Neuronal stem cell (in vitro differentiated cells): ENCODE data around the gene CLEC9A.
A peak's percentile ranks its signal among the peaks of the same experiment; 100 is the strongest.

Source experiments
- DNase-seq: peaks from one replicate; pipeline ENCODE4 v3.0.0-alpha.2; 2013; ENCODE audit warnings: low spot score
- H2AFZ ChIP-seq: one replicate; pipeline ENCODE4 v1.6.1; 2013; ENCODE audit warnings: mild to moderate bottlenecking, low read length, inconsistent platforms
- H2AK5ac ChIP-seq: 2 replicates; pipeline ENCODE4 v1.6.1; 2013; ENCODE audit warnings: low read depth, mild to moderate bottlenecking, inconsistent platforms, low read length, moderate library complexity, mixed read lengths
- H2BK120ac ChIP-seq: 2 replicates; pipeline ENCODE4 v1.6.1; 2013; ENCODE audit warnings: low read depth, mild to moderate bottlenecking, inconsistent platforms, low read length, moderate library complexity, mixed read lengths
- H2BK12ac ChIP-seq: one replicate; pipeline ENCODE4 v1.6.1; 2013; ENCODE audit warnings: low read length, inconsistent platforms
- H2BK15ac ChIP-seq: 2 replicates; pipeline ENCODE4 v1.6.1; 2013; ENCODE audit warnings: mild to moderate bottlenecking, low read length, inconsistent platforms, mixed read lengths
- H2BK5ac ChIP-seq: one replicate; pipeline ENCODE4 v1.6.1; 2013; ENCODE audit warnings: inconsistent platforms, mild to moderate bottlenecking, low read length, moderate library complexity
- H3K14ac ChIP-seq: one replicate; pipeline ENCODE4 v1.6.1; 2013; ENCODE audit warnings: low read length, inconsistent platforms
- H3K18ac ChIP-seq: 2 replicates; pipeline ENCODE4 v1.6.1; 2013; ENCODE audit warnings: low read length, inconsistent platforms
- H3K23ac ChIP-seq: 2 replicates; pipeline ENCODE4 v1.6.1; 2013; ENCODE audit warnings: low read depth, mild to moderate bottlenecking, mixed read lengths, low read length, inconsistent platforms; ENCODE audit not compliant: poor library complexity
- H3K27ac ChIP-seq: replicated peaks from 3 replicates; pipeline ENCODE4 v1.5.1; 2013; ENCODE audit warnings: low read length, inconsistent platforms
- H3K27me3 ChIP-seq, 3 experiments: 2 replicates each; pipeline ENCODE4 v1.6.1; 2013; ENCODE audit warnings: low read length in 3 of 3, mild to moderate bottlenecking in 2 of 3, inconsistent platforms in 1 of 3, low read depth in 1 of 3, mixed read lengths in 1 of 3, moderate library complexity in 1 of 3; ENCODE audit not compliant: control insufficient read depth in 3 of 3, insufficient read depth in 3 of 3
- H3K36me3 ChIP-seq, 2 donors: replicated peaks in 1 of 2; 2 replicates each; pipeline ENCODE4 v1.6.1; 2013; ENCODE audit warnings: low read length in 2 of 2; ENCODE audit not compliant: control insufficient read depth in 2 of 2, insufficient read depth in 2 of 2
- H3K4ac ChIP-seq: 2 replicates; pipeline ENCODE4 v1.6.1; 2013; ENCODE audit warnings: inconsistent platforms, mild to moderate bottlenecking, low read length, moderate library complexity
- H3K4me1 ChIP-seq, 2 donors: 1 replicate in 1 of 2; 2 replicates in 1 of 2; pipeline ENCODE4 v1.6.1; 2013; ENCODE audit warnings: low read length in 2 of 2, low read depth in 1 of 2; ENCODE audit not compliant: control insufficient read depth in 2 of 2, insufficient read depth in 1 of 2
- H3K4me2 ChIP-seq: one replicate; pipeline ENCODE4 v1.6.1; 2013; ENCODE audit warnings: mild to moderate bottlenecking, low read length, inconsistent platforms; ENCODE audit not compliant: insufficient read depth, poor library complexity, severe bottlenecking
- H3K4me3 ChIP-seq, 2 donors: 2 replicates each; pipeline ENCODE4 v1.5.1; 2013; ENCODE audit warnings: low read length in 2 of 2, mild to moderate bottlenecking in 2 of 2, inconsistent platforms in 1 of 2, moderate library complexity in 1 of 2
- H3K79me1 ChIP-seq: one replicate; pipeline ENCODE4 v1.6.1; 2013; ENCODE audit warnings: low read depth, mild to moderate bottlenecking, inconsistent platforms, low read length, moderate library complexity
- H3K9ac ChIP-seq: one replicate; pipeline ENCODE4 v1.6.1; 2013; ENCODE audit warnings: mild to moderate bottlenecking, low read depth, low read length, inconsistent platforms; ENCODE audit not compliant: poor library complexity
- H3K9me3 ChIP-seq, 2 donors: replicated peaks in 1 of 2; 2 replicates each; pipeline versions ENCODE3 to v1.6.1; 2013; ENCODE audit warnings: low read length in 2 of 2, mild to moderate bottlenecking in 2 of 2, inconsistent platforms in 1 of 2, low read depth in 1 of 2, mixed read lengths in 1 of 2, moderate library complexity in 1 of 2; ENCODE audit not compliant: control insufficient read depth in 2 of 2, insufficient read depth in 1 of 2
- H4K8ac ChIP-seq: one replicate; pipeline ENCODE4 v1.6.1; 2013; ENCODE audit warnings: low read depth, mild to moderate bottlenecking, inconsistent platforms, low read length, moderate library complexity
- H4K91ac ChIP-seq: one replicate; pipeline ENCODE4 v1.6.1; 2013; ENCODE audit warnings: low read length, low read depth, mild to moderate bottlenecking, inconsistent platforms; ENCODE audit not compliant: poor library complexity
- WGBS, 2 donors: extraction: QIAGEN DNeasy Blood & Tissue Kit; methylation state at CpG; one replicate each; pipeline ENCODE4 v1.1.7; 2013; ENCODE audit warnings: missing lambda C conversion rate in 2 of 2, mixed read lengths in 1 of 2; ENCODE audit not compliant: insufficient read length in 2 of 2, insufficient replicate concordance in 1 of 2; ENCODE audit errors: extremely low coverage in 2 of 2; 5-methylcytosine and 5-hydroxymethylcytosine counted together

Gene CLEC9A

DNA sequence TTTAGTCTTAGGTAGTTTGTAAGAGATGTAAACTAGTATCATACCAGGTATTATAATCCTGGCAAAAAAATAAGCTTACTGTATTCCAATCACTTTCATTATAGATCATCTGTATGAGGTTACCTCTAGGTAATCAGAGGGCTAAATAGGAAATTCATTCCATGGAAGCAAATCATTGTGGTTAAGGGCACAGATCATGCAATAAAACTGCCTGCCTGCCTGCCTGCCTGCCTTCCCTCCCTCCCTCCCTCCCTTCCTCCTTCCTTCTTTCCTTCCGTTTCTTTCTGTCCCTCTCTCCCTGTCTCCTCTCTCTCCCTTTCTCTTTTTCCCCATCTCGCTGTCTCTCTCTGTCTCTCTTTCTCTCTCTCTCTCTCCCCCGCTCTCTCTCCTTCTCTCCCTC is 3.2 kb upstream of the CLEC9A start:
- no peak overlapping the region for H3K18ac ChIP-seq
- H4K8ac ChIP-seq, result no peak overlapping the region
- no peak overlapping the region for H2BK12ac ChIP-seq
- H4K91ac ChIP-seq, result no peak overlapping the region
- H3K36me3 ChIP-seq, result no peaks in the 10 kb centered on the region
- H2AK5ac ChIP-seq, result no peak overlapping the region
- no peak overlapping the region for H3K9ac ChIP-seq
- H3K14ac ChIP-seq, result no peak overlapping the region
- no peak overlapping the region for H2BK15ac ChIP-seq
- no peaks in the 10 kb centered on the region for H3K27me3 ChIP-seq
- H2BK5ac ChIP-seq, result no peak overlapping the region
- H3K4me3 ChIP-seq, result no peak overlapping the region
- no peak overlapping the region for H3K27ac ChIP-seq
- no peaks in the 10 kb centered on the region for H3K9me3 ChIP-seq
- peak overlapping the region; percentile 45 for H2AFZ ChIP-seq
- no peaks in the 10 kb centered on the region for H3K79me1 ChIP-seq
- H3K4ac ChIP-seq, result no peak overlapping the region
- H3K4me2 ChIP-seq, result no peak overlapping the region
- peaks cover 0 to 2% of the 10 kb centered on the region in 2 donors for H3K4me1 ChIP-seq
- DNase-seq, result no peak
- H2BK120ac ChIP-seq, result no peak overlapping the region
- no CpG with 5 or more reads among the region's 3 CpGs for WGBS, 2 donors
- no peak overlapping the region for H3K23ac ChIP-seq

DNA sequence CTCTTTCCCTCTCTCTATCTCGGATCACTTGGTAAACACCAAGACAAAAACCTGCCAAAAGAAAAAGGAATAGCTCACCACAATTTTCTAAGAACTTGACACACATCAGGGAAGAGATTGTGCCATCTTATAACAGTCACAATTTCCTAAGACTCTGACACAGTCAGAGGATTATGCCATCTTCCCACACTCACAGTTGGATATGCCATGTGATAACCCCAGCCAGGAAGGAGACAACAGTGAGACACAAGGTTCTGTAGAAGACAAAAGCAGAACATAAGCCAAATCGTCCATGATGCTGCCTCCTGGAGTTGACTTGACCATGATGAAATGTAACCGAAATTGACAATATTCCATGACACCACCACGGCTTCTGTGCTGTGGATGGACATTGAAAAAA is 2.8 kb upstream of the CLEC9A start:
- Histone ChIP-seq H3K4me3 (no peak overlapping the region), H2BK15ac (no peak overlapping the region), H4K8ac (no peak overlapping the region), H2BK5ac (no peak overlapping the region), H3K4ac (no peak overlapping the region), H3K9me3 (no peaks in the 10 kb centered on the region), H3K9ac (no peak overlapping the region), H3K27ac (no peak overlapping the region), H3K4me1 (peaks cover 0 to 2% of the 10 kb centered on the region in 2 donors), H2AFZ (peak overlapping the region; percentile 45), H3K14ac (no peak overlapping the region), H2BK12ac (no peak overlapping the region), H2BK120ac (no peak overlapping the region), H3K18ac (no peak overlapping the region), H3K23ac (no peak overlapping the region), H3K79me1 (no peaks in the 10 kb centered on the region), H3K27me3 (no peaks in the 10 kb centered on the region), H3K4me2 (no peak overlapping the region), H4K91ac (no peak overlapping the region), H3K36me3 (no peaks in the 10 kb centered on the region), H2AK5ac (no peak overlapping the region)
- WGBS, 2 donors, result no CpG with 5 or more reads among the region's 4 CpGs
- no peak for DNase-seq

DNA sequence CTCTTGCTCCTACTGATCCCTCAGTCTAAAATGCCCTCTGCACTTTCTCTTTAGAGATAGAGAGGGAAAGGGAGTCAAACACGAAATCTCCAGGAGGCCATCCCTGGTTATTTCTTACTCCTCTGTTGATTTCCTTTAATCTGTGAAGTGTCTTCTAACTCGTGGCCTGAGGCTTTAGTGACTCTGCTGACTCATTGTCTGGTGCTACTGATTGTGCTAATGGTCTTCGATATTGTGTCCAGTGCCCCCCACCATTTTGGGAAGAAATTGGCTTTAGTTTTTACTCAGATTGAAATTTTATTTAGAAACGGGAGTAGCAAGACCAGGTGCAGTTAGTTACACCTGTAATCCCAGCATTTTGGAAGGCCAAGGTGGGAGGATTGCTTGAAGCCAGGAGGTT is 839 bp downstream of the CLEC9A start:
- Histone ChIP-seq H3K27ac (no peak overlapping the region), H3K79me1 (no peaks in the 10 kb centered on the region), H3K18ac (no peak overlapping the region), H3K9ac (no peak overlapping the region), H2BK12ac (no peak overlapping the region), H3K4ac (no peak overlapping the region), H3K4me1 (peaks cover 0 to 2% of the 10 kb centered on the region in 2 donors), H2BK120ac (no peak overlapping the region), H3K4me3 (no peak overlapping the region), H3K9me3 (no peaks in the 10 kb centered on the region), H2BK5ac (no peak overlapping the region), H3K23ac (no peak overlapping the region), H4K8ac (no peak overlapping the region), H3K14ac (no peak overlapping the region), H2BK15ac (no peak overlapping the region), H3K27me3 (no peaks in the 10 kb centered on the region), H3K4me2 (no peak overlapping the region), H2AK5ac (no peak overlapping the region), H4K91ac (no peak overlapping the region), H3K36me3 (no peaks in the 10 kb centered on the region), H2AFZ (no peak overlapping the region)
- no peak for DNase-seq
- WGBS, 2 donors, result no CpG with 5 or more reads among the region's 4 CpGs

DNA sequence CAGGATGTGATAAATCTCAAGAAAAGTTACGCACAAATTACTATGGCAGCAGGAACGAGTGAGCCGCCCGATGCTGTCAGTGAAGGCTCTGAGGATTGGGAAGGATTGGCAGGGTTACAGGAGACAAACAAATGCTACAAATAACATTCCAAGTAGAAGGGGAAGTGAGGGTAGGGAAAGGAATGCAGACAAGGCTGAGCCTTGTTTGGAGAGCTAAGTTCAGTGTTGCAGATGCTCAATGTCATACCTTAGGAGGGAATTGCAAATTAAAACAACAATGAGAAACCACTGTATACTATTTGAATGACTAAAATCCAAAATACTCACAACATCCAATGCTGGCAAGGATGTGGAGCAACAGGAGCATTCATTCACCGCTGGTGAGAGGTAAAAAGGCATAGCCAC is 1.3 kb downstream of the CLEC9A start:
- Histone ChIP-seq H3K27ac (no peak overlapping the region), H2BK12ac (no peak overlapping the region), H4K91ac (no peak overlapping the region), H3K4me1 (peaks cover 0 to 2% of the 10 kb centered on the region in 2 donors), H2BK120ac (no peak overlapping the region), H4K8ac (no peak overlapping the region), H2BK5ac (no peak overlapping the region), H3K4ac (no peak overlapping the region), H3K23ac (no peak overlapping the region), H2BK15ac (no peak overlapping the region), H3K79me1 (no peaks in the 10 kb centered on the region), H3K9ac (no peak overlapping the region), H3K14ac (no peak overlapping the region), H3K4me2 (no peak overlapping the region), H2AK5ac (no peak overlapping the region), H3K27me3 (no peaks in the 10 kb centered on the region), H3K36me3 (no peaks in the 10 kb centered on the region), H3K9me3 (no peaks in the 10 kb centered on the region), H2AFZ (no peak overlapping the region), H3K18ac (no peak overlapping the region), H3K4me3 (no peak overlapping the region)
- no CpG with 5 or more reads among the region's 5 CpGs for WGBS, 2 donors
- no peak for DNase-seq
